Uterus (tissue), 4 donors: ENCODE data around the gene SLC25A25. TPM values are rescaled to one million over a fixed set of nuclear protein-coding genes. Genes with fewer than 3 reads are reported as not detected.
A peak's percentile ranks its signal among the peaks of the same experiment; 100 is the strongest.

Experiments used
- DNase-seq, 2 donors: peaks; one replicate each; pipeline ENCODE4 v3.0.0-alpha.2; 2019 to 2020
- H3K27ac ChIP-seq, 2 donors: fragments of 200-600 bp; sonication (generic); 1 replicate in 1 of 2; 2 replicates in 1 of 2; pipeline ENCODE4 v1.5.1; 2016 to 2018
- H3K27me3 ChIP-seq, 2 donors: fragments of 200-600 bp; sonication (generic); one replicate each; pipeline ENCODE4 v1.5.1; 2018 to 2019; ENCODE audit warnings: control low read depth in 1 of 2
- H3K36me3 ChIP-seq, 2 donors: fragments of 200-600 bp; sonication (generic); one replicate each; pipeline ENCODE4 v1.5.1; 2019; ENCODE audit warnings: control low read depth in 1 of 2
- H3K4me1 ChIP-seq, 2 donors: fragments of 200-600 bp; sonication (generic); one replicate each; pipeline ENCODE4 v1.5.1; 2018 to 2019; ENCODE audit warnings: control low read depth in 1 of 2
- H3K4me3 ChIP-seq, 2 donors: fragments of 200-600 bp; sonication (generic); 1 replicate in 1 of 2; 2 replicates in 1 of 2; pipeline ENCODE4 v1.5.1; 2018 to 2019; ENCODE audit warnings: mild to moderate bottlenecking in 1 of 2
- H3K9me3 ChIP-seq, 2 donors: fragments of 200-600 bp; sonication (generic); one replicate each; pipeline ENCODE4 v1.5.1; 2019; ENCODE audit warnings: control low read depth in 1 of 2
- POLR2A ChIP-seq, 2 donors: fragments of 450-650 bp; IDR thresholded peaks; one replicate each; pipeline ENCODE4 v1.6.1; 2016; ENCODE audit warnings: antibody characterized with exemption in 2 of 2, mild to moderate bottlenecking in 1 of 2, moderate library complexity in 1 of 2
- intact Hi-C: fragments of 100-400 bp; cut with DNase I; formaldehyde crosslinking; loops from one replicate; pipeline ENCODE4 v1.15.1; 2023; ENCODE audit warnings: low total_unique reads
- total RNA-seq, 4 donors: library from RNA; depleted of rRNA in 3 of 4; stranded (reverse); fragments of >200 nt in 3 of 4; gene quantifications; one replicate each; pipeline versions ENCODE4 v1.1.0 to v1.2.4, GENCODE V29; 2014 to 2023
- TF ChIP-seq, protein P1 (sequence below), 4 experiments: fragments of 200-600 bp in 2 of 4; fragments of 450-650 bp in 2 of 4; sonication (generic) in 2 of 4; IDR thresholded peaks; one replicate each; pipeline ENCODE4 v1.5.1; 2016 to 2019; ENCODE audit warnings: antibody characterized with exemption in 4 of 4, mild to moderate bottlenecking in 2 of 4, moderate library complexity in 1 of 4
- donor health status: DM: yes; HTN: yes; CAD: no.

The SLC25A25 gene
- total RNA-seq, 4 donors from 2014 or later: 14.3 to 49.7 (median 49.0) TPM

DNA sequence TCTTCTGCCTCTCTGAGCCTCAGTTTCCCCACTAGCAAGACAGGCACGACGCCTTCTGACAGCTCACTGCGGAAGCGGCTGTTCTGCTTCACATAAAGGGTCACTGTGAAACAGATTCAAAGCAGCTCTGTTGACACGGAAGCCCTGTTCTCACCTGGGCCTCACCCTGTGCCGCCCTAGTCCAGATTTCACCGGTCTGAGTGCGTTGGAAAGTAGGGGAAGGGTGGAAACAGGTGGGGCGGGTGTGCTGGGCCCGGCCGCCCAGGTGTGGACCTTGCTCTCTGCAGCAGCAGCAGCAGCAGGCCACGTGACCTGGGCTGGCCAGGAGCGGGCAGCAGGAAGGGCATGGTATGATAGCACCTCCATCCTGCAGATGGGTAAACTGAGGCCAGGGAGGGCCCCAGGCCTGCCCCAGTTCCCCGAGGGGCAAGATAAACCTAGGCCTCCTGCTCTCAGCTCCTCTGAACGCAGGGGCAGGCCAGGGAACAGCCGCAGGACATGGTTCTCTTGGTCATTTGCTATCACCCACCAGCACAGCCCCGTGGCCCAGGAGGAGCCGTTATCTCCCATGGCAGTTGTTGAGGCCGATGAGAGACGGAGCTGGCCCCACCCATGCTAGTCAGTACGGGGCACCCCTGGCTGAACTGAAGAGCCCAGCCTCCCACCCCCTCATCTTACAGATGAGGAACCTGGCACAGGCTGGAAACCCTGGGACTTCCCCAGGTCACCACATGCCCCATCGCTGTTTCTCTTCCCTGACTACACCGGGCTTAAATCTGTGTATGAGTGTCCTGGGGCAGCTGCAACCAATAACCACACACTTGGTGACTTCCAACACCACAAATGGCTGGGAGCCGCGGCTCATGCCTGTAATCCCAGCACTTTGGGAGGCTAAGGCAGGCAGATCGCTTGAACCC lies 47.4 kb downstream of the SLC25A25 start:
- no peaks in the 10 kb centered on the region for H3K27me3 ChIP-seq
- no peaks in the 10 kb centered on the region for H3K36me3 ChIP-seq
- no peak for TF ChIP-seq POLR2A (IDR thresholded peaks at IDR 0.05)
- no peaks in the 10 kb centered on the region for H3K9me3 ChIP-seq
- intact Hi-C loops: loop anchor here (10.0 kb wide), 1 partner anchor 81 kb away; no protein-coding TSS in a partner anchor
- no peak overlapping the region for H3K27ac ChIP-seq
- no peaks in the 10 kb centered on the region for H3K4me1 ChIP-seq
- peak; percentile 13 for DNase-seq
- no peak overlapping the region for H3K4me3 ChIP-seq

DNA sequence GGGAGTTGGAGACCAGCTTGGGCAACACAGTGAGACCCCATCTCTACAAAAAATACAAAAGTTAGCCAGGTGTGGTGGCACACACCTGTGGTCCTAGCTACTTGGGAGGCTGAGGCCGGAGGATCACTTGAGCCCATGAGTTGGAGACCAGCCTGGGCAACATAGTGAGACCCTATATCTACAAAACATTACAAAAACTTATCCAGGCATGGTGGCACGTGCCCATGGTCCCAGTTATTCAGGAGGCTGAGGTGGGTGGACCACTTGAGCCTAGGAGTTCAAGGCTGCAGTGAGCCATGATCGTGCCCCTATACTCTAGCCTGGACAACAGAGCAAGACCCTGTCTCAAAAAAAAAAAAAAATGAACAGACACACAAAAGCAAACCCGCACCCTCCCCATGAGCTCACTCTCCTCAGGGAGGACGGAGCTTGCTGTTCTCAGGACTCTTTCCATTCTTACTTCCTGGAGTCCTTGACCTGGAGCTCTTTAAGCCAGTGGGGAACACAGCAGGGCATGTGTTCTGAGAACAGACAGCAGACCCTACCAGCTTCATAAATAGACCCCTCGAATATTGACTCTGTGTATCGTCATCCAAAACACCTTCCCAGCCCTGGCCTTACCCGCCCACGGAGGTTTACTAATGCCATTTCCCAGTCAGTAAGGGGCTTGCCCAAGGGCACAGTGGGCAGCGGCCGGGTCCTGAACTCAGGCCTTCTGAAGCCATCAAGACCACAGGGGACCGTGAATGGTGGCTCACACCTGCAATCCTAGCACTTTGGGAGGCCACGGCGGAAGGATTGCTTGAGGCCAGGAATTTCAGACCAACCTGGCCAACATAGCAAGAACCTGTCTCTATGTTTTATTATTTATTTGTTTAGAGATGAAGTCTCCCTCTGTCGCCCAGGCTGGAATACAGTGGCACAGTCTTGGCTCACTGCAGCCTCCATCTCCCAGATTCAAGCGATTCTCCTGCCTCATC lies 48.4 kb downstream of the SLC25A25 start:
- no peaks in the 10 kb centered on the region for H3K36me3 ChIP-seq
- DNase-seq: peak; percentile 13 to 18
- H3K9me3 ChIP-seq: no peaks in the 10 kb centered on the region
- H3K4me1 ChIP-seq: no peaks in the 10 kb centered on the region
- H3K4me3 ChIP-seq: no peak overlapping the region
- H3K27ac ChIP-seq: no peak overlapping the region
- no peak for TF ChIP-seq POLR2A (IDR thresholded peaks at IDR 0.05)
- TF ChIP-seq, protein P1, sequence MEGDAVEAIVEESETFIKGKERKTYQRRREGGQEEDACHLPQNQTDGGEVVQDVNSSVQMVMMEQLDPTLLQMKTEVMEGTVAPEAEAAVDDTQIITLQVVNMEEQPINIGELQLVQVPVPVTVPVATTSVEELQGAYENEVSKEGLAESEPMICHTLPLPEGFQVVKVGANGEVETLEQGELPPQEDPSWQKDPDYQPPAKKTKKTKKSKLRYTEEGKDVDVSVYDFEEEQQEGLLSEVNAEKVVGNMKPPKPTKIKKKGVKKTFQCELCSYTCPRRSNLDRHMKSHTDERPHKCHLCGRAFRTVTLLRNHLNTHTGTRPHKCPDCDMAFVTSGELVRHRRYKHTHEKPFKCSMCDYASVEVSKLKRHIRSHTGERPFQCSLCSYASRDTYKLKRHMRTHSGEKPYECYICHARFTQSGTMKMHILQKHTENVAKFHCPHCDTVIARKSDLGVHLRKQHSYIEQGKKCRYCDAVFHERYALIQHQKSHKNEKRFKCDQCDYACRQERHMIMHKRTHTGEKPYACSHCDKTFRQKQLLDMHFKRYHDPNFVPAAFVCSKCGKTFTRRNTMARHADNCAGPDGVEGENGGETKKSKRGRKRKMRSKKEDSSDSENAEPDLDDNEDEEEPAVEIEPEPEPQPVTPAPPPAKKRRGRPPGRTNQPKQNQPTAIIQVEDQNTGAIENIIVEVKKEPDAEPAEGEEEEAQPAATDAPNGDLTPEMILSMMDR (IDR thresholded peaks at IDR 0.05): no peak
- no peaks in the 10 kb centered on the region for H3K27me3 ChIP-seq
- intact Hi-C loops: loop anchor here (10.0 kb wide), 1 partner anchor 82 kb away; no protein-coding TSS in a partner anchor

DNA sequence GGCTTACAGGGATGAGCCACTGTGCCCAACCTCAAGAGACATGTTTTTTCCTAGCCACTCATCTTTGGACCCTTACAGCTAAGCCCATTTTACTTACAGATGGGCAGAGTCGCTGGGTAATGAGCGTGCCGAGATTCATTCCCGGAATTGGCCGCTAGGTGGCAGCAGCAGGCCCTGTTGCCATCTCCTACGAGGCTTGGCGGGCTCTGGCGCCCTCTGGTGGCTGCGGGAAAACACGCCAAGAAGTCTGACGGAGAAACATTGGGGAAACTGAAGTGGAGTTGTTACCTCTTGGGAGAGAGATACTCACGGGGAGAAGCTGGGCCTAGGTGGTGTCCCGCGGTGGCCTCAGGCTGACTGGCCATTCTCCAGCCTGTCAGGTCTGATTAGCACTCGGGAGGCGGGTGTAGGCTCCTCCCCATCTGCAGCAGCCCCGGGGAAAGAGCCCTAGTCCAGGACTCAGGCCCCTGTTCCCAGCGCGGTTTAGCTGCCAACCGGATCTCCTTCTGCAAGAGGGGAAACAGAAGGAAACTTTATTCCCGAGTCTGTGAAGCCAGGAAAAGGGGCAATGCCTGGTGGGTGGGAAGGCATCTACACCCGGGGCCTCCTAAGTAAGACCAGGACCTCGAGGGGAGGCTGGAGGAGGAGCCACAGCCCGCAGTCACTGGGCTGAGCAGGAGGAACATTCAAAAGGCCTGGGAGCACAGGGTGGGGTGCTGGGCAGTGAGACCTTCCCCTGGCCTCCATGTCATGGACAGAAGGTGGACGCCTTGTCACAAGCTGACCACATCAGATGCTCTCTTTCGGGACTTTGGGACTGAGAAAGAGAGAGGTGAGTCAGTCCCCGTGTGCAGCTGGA lies 49.8 kb downstream of the SLC25A25 start:
- Histone ChIP-seq H3K4me1 (no peaks in the 10 kb centered on the region), H3K36me3 (no peaks in the 10 kb centered on the region), H3K4me3 (no peak overlapping the region), H3K27ac (peak overlapping the region; percentile 12 to 28), H3K9me3 (no peaks in the 10 kb centered on the region), H3K27me3 (no peaks in the 10 kb centered on the region)
- intact Hi-C loops: loop anchor here (10.0 kb wide), 1 partner anchor 83 kb away; no protein-coding TSS in a partner anchor
- peak in 1 of 2 donors; percentile 35 for TF ChIP-seq POLR2A (IDR thresholded peaks at IDR 0.05)
- TF ChIP-seq, protein P1 (IDR thresholded peaks at IDR 0.05): peak; percentile 100
- DNase-seq: peak; percentile 94 to 95

DNA sequence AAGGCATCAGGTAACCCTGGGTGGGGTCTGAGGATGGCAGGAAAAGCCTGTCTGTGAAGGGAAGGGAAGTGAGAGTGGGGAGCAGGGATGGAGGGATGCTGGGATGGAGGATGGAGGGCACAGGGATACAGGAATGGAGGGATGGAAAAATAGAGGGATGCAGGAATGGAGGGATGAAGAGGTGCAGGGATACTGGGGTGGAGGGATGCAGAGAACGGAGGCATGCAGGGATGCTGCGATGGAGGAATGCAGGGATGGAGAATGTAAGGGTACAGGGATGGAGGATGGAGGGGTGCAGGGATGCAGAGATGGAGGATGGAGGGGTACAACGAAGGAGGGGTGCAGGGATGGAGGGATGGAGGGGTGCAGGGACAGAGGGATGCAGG lies 50.4 kb downstream of the SLC25A25 start:
- H3K36me3 ChIP-seq: no peaks in the 10 kb centered on the region
- H3K4me3 ChIP-seq: no peak overlapping the region
- H3K27me3 ChIP-seq: no peaks in the 10 kb centered on the region
- no peaks in the 10 kb centered on the region for H3K9me3 ChIP-seq
- intact Hi-C loops: loop anchor here (10.0 kb wide), 1 partner anchor 84 kb away; no protein-coding TSS in a partner anchor
- H3K27ac ChIP-seq: no peak overlapping the region
- H3K4me1 ChIP-seq: no peaks in the 10 kb centered on the region
- peak; percentile 4 to 6 for DNase-seq
- no peak for TF ChIP-seq POLR2A (IDR thresholded peaks at IDR 0.05)
- TF ChIP-seq, protein P1 (IDR thresholded peaks at IDR 0.05): no peak
